Eye (tissue), 1 donor: ENCODE measurements around the gene SLC35A1.

Experiments
- DNase-seq: peaks from one replicate; pipeline ENCODE4 v3.0.0-alpha.2; 2015

The SLC35A1 gene

DNA sequence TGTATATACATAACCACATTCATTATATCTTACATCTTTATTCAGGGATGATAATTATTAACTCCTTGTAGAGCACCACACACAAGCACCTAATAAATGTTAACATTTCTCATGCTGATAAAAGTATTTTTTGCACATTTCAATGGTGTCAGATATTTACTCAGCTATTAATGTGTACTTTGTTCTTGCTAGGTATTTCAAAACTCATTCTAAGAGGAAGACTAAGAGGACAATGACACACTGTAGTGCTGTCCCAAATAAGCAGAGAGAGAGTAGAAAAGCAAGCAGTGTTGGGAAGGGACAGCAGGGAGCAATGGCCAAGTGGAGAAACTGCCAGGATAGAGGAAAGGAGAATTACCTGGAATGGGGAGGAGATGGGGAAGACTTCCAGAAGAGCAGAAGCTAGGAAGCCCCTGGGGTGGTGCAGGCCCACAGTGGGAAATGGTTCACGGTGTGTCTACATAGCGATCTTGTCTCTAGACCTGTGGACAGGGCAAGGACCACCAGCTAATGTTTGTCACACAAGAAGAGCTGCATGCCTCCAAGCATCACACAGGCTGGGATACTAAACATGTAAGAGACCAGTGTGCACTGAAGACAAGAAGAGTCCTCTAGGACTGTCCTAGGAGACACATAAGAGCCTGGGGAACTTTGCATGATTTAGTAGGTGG is 61.7 kb downstream of the SLC35A1 start:
- no peak for DNase-seq

DNA sequence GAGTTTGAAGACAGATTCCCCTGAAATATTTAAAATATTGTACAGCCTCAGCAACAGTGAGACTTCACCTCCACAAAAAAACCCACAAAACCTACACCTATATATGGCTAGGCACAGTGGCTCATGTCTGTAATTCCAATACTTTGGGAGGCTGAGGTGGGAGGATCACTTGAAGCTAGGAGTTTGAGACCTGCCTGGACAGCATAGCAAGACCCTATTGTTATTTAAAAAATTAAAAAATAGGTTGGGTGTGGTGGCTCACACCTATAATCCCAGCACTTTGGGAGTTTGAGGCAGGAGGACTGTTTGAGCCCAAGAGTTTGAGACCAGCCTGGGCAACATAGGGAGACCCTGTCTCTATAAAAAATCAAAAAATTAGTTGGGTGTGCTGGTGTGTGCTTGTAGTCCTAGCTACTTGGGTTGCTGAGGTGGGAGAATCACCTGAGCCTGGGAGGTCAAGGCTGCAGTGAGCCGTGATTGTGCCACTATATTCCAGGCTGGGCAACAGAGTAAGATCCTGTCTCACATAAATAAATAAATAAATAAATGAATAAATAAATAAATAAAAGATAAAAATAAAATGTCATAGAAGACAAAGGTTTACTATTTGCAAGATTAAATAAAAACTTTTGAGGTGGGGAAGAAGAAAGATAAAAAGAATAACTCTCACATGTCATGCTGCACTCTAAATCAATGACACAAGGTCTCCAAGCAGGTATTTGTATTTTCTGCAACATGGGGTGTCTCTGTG is 65.9 kb downstream of the SLC35A1 start:
- DNase-seq: no peak

DNA sequence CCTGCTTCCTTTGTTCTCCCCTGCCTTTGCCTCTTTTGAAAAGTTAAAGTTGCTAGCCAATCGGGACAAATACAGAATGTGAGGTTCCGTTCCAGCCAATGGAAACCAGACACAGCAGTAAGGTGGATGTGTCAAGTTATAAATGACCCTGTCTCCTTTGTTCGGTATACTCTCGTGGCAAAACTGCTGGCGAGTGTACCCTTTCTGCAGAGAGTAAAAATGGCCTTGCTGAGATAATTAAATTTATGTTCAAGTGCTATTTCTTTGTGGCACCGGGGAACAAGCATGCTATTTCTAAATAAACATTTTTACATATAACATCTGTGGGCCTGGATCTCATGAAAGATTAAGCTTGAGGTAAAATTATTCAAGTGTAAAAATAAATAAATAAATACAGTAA is 66.8 kb downstream of the SLC35A1 start:
- DNase-seq: no peak

DNA sequence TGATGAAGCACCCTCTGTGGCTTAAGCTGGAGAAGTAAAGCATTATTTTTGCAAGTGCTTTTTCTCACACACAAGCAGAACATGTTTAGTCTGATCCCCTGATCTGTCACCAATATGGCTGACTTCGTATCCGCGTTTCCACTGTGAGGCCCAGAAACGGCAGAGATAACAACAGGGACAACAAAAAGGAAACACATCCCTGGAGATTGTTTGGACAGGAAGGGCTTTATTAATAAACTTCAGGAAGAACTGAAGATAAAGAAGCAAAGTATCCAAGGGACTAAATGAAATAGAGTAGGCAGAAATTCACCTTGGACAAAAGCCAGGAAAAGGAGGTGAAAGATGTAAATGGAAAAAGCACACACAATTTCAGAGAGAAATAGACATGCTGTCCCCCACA is 67.8 kb downstream of the SLC35A1 start:
- DNase-seq: no peak

DNA sequence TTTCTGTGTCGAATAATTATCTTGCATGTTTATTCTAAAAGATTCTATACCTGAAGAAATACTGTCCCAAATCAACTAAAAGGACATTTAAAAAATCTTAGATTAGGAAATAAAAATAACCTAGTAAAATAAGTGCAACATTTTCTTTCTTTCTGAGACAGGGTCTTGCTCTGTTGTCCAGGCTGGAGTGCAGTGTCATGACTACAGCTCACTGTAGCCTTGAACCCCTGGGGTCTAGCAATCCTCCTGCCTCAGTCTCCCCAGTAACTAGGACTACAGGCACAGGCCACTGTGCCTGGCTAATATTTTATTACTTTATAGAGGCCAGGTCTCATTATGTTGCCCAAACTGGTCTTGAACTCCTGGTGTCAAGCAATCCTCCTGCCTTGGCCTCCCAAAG is 68.3 kb downstream of the SLC35A1 start:
- no peak for DNase-seq

DNA sequence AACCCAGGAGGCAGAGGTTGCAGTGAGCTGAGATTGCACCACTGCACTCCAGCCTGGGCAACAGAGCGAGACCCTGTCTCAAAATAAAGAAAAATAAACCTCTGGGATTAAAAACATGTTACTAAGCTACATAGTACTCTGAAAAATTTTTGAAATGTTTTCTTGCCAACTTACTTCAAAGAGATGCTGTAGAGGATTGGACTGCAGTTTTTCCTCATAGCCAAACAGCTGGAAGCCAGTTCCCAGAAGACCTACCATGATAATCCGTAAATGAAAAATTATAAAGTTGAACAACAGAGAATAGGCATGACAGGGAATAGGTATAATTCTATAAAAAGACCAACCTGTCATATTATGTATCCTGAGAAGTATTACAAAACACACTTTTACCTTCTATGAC is 69.0 kb downstream of the SLC35A1 start:
- DNase-seq: no peak

DNA sequence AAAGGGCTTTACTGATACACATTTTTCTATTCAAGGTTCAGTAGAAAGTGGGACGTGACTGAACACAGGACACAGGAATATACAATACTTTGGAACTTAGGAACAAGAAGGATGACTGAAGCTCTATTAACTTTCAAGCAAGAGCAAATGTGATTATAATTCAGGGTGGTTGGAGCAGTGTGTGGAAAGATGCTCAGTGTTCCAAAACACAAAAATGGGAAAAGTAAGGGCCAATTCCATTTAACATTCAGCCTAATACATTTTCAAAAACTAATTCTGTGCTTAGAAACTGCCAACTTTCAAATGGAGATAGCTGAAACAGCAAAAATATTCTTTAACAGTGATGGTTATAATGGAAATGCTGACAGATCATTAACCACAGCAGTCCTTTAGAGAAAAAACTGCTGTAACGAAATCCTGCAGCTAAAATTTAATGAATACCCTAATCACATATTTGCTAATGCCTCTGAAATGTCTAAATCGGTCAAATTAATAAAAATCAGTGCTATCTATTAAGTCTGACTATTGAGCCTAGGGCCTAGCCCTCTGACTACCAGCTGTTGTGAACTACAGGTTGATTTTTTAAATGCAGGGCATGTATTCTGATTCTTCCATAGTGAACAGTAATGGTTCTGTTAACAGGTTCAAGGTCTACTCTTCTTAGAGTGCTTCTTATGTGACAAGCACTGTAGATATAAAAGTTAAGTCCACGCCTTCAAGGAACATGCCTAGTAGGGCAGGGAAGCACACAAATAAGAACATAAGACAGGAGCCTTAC is 71.1 kb downstream of the SLC35A1 start:
- DNase-seq: no peak

DNA sequence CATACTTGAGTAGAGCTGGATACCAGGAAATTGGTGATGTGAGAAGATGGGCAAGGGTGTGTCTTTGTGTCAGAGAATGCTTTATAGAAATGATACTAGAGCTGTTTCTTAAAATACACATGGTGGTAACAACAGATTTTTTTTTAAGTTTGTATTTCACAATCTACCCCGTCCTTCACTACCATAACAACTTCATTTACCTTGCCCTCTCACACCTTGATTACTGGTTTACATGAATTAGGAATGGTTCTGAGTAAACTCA is 71.6 kb downstream of the SLC35A1 start:
- DNase-seq: no peak

DNA sequence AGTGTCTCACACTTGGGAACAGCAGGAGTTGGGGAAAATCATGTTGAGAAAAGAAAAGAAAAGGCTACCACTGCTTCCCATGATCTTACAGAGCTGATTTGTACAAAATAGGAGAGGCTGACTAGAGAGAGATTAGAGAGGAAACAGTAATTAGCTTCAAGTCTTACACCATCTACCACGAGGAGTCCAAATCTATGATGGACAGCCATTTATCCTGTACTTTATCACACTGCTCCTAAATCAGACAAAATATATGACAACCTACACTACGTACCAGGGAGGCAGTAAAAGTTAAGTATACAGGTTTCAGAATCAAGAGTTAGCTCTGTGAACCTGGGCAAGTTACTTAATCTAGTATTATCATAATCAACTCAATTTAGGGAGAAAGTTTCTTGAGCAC is 79.0 kb downstream of the SLC35A1 start:
- DNase-seq: no peak

DNA sequence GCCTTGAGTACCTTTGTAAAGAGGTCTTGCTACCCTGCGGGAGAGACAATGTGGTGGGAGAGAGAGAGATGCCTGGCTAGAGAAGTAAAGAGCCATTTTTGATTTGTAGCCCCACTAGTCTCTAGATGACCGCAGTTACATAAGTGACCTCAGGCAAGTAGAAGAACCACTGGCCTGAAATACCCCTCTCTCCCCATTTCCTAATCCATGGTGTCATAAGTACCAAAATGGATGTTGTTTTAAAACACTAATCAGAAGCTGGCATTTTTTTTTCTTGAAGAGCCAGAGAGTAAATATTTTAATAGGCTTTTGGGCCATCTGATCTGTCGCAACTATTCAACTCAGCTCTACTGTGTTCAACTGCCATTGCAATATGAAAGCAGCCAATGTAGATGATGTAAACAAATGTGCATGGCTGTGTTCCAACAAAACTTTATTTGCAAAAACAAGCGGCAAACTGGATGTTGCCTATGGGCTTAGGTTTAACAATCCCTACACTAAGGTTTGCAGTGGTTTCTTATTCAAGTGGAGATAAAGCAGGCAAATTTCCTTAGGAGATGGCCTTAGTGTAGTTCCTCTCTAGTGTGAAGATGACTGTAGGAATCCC is 80.5 kb downstream of the SLC35A1 start:
- DNase-seq: no peak

DNA sequence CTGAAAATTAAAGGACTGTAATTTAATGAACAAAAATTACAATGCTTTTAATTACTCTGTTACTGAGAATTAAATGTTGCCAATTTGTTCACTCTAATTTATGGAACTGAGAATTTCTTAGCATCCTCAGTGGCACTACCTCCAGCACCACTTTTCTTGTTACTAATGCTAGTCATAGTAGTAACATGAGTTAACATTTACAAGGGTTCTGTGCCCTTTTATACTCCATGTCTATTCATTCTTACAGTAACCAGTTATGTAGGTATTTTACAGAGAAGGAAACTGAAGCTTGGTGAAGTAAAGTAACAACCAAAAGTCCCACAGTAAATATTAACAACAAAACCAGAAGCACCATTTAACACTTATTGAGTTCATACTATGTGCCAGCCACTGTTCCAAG is 82.7 kb downstream of the SLC35A1 start:
- no peak for DNase-seq

DNA sequence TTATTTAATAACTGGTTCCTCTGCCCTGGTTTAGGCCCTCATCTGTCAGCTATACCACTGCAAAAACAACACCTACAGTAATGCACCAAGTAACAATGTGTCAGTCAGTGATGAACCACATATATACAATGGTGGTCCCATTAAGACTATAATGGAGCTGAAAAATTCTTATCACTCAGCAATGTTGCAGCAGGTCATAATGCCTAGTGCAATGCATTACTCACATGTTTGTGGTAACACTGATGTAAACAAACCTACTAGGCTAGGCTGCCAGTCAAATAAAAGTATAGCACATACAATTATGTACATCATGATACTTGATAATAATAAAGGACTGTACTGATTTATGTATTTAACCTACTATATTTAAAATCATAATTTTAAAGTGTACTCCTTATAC is 85.7 kb downstream of the SLC35A1 start:
- no peak for DNase-seq

DNA sequence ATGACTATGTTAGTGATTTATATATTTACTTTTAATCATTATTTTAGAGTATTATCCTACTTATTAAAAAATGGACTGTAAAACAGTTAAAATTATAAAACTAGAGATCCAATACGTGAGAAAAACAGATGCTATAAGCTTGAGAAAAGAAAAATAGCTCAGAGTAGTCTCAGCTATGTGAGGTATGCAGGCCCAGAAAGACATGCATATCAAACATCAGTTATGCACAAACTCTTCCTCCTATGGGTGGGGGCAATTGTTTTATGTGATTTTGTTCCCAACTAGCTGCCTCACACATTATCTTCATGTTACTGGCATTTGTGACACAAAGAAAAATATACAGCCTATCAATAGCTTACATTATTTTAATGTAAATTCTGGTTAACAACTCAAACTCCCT is 88.2 kb downstream of the SLC35A1 start:
- no peak for DNase-seq
